IMR-90 (cell line): Measurements from ENCODE around the gene SLTM. TPM values are rescaled to one million over a fixed set of nuclear protein-coding genes. Genes with fewer than 3 reads are reported as not detected.

Source experiments
- ATAC-seq: fragments of 200-7000 bp; cut with Tn5 transposase; 2 replicates; pipeline ENCODE4 v1.9.1; 2020; ENCODE audit warnings: low read depth, mild to moderate bottlenecking, moderate library complexity
- BruUV-seq: library from RNA; stranded (reverse); fragments of 400-500 nt; replicated peaks from 2 replicates; lab custom pipeline; 2021; lab: Mats Ljungman, UMichigan
- CTCF ChIA-PET: fragments of 300-600 bp; formaldehyde crosslinking; extraction: SDS; loops from one replicate; lab custom pipeline; 2021; ENCODE audit warnings: antibody characterized with exemption; lab: Yijun Ruan, JAX
- POLR2A ChIA-PET: fragments of 300-600 bp; sonication (Branson Sonifier 250); formaldehyde crosslinking; loops from one replicate; lab custom pipeline; 2022; ENCODE audit warnings: antibody characterized with exemption; ENCODE audit not compliant: unreplicated experiment; lab: Charles Lee
- DNase-seq: peaks from one replicate; pipeline ENCODE4 v3.0.0; 2013
- H2AFZ ChIP-seq: replicated peaks from 2 replicates; pipeline ENCODE3; 2013; ENCODE audit warnings: low read length, mild to moderate bottlenecking; ENCODE audit not compliant: poor library complexity
- H2AK5ac ChIP-seq: 2 replicates; pipeline ENCODE4 v1.6.1; 2013; ENCODE audit warnings: low read depth, low read length, inconsistent platforms
- H2AK9ac ChIP-seq: replicated peaks from 2 replicates; pipeline ENCODE3; 2013; ENCODE audit warnings: mild to moderate bottlenecking, low read depth, low read length, moderate library complexity; ENCODE audit not compliant: poor library complexity
- H2BK120ac ChIP-seq: 2 replicates; pipeline ENCODE4 v1.6.1; 2013; ENCODE audit warnings: low read depth, low read length, inconsistent platforms
- H2BK15ac ChIP-seq: 3 replicates; pipeline ENCODE4 v1.6.1; 2013; ENCODE audit warnings: low read depth, low read length, inconsistent platforms
- H2BK20ac ChIP-seq: 2 replicates; pipeline ENCODE4 v1.6.1; 2013; ENCODE audit warnings: low read depth, mild to moderate bottlenecking, inconsistent platforms, low read length, moderate library complexity
- H2BK5ac ChIP-seq: 2 replicates; pipeline ENCODE4 v1.6.1; 2013; ENCODE audit warnings: mild to moderate bottlenecking, low read depth, low read length, inconsistent platforms; ENCODE audit not compliant: poor library complexity, severe bottlenecking
- H3K14ac ChIP-seq: replicated peaks from 2 replicates; pipeline ENCODE4 v1.6.1; 2013; ENCODE audit warnings: low read depth, low read length, inconsistent platforms
- H3K18ac ChIP-seq: 2 replicates; pipeline ENCODE4 v1.6.1; 2013; ENCODE audit warnings: low read depth, low read length, control low read depth
- H3K23ac ChIP-seq: 2 replicates; pipeline ENCODE4 v1.6.1; 2013; ENCODE audit warnings: low read depth, low read length, inconsistent platforms
- H3K27ac ChIP-seq: 2 replicates; pipeline ENCODE4 v1.5.1; 2013; ENCODE audit warnings: mild to moderate bottlenecking, control low read depth, low read length; ENCODE audit not compliant: insufficient read depth
- H3K27me3 ChIP-seq: 2 replicates; pipeline ENCODE4 v1.6.1; 2013; ENCODE audit warnings: low read length; ENCODE audit not compliant: control insufficient read depth, insufficient read depth
- H3K36me3 ChIP-seq: 2 replicates; pipeline ENCODE4 v1.6.1; 2013; ENCODE audit warnings: low read length, mixed read lengths; ENCODE audit not compliant: control insufficient read depth, insufficient read depth
- H3K4ac ChIP-seq: 2 replicates; pipeline ENCODE4 v1.6.1; 2013; ENCODE audit warnings: low read depth, low read length, inconsistent platforms
- H3K4me1 ChIP-seq: 2 replicates; pipeline ENCODE4 v1.6.1; 2013; ENCODE audit warnings: low read length, mixed read lengths; ENCODE audit not compliant: control insufficient read depth, insufficient read depth
- H3K4me2 ChIP-seq: 2 replicates; pipeline ENCODE4 v1.6.1; 2013; ENCODE audit warnings: low read depth, mild to moderate bottlenecking, control low read depth, low read length, moderate library complexity
- H3K4me3 ChIP-seq: 2 replicates; pipeline ENCODE4 v1.5.1; 2013; ENCODE audit warnings: low read depth, mild to moderate bottlenecking, control low read depth, low read length, moderate library complexity; ENCODE audit not compliant: insufficient read depth
- H3K56ac ChIP-seq: 2 replicates; pipeline ENCODE4 v1.6.1; 2013; ENCODE audit warnings: low read length, inconsistent platforms; ENCODE audit not compliant: insufficient read depth; ENCODE audit errors: extremely low read depth
- H3K79me1 ChIP-seq, 2 experiments: 2 replicates each; pipeline ENCODE4 v1.6.1; 2013; ENCODE audit warnings: low read length in 2 of 2, inconsistent platforms in 1 of 2, low read depth in 1 of 2
- H3K9ac ChIP-seq: 2 replicates; pipeline ENCODE4 v1.6.1; 2013; ENCODE audit warnings: low read depth, low read length, control low read depth
- H3K9me1 ChIP-seq: 2 replicates; pipeline ENCODE4 v1.6.1; 2013; ENCODE audit warnings: low read length, inconsistent platforms; ENCODE audit not compliant: insufficient read depth
- H3K9me3 ChIP-seq: 2 replicates; pipeline ENCODE4 v1.6.1; 2013; ENCODE audit warnings: low read length; ENCODE audit not compliant: control insufficient read depth, insufficient read depth
- H4K20me1 ChIP-seq: 2 replicates; pipeline ENCODE4 v1.6.1; 2013; ENCODE audit warnings: low read length, inconsistent platforms; ENCODE audit not compliant: insufficient read depth
- H4K5ac ChIP-seq: 2 replicates; pipeline ENCODE4 v1.6.1; 2013; ENCODE audit warnings: mild to moderate bottlenecking, low read depth, low read length, control low read depth
- H4K8ac ChIP-seq, 2 experiments: 2 replicates each; pipeline ENCODE4 v1.6.1; 2013; ENCODE audit warnings: low read depth in 2 of 2, low read length in 2 of 2, control low read depth in 1 of 2, inconsistent platforms in 1 of 2
- H4K91ac ChIP-seq: 2 replicates; pipeline ENCODE4 v1.6.1; 2013; ENCODE audit warnings: low read depth, low read length, inconsistent platforms; ENCODE audit not compliant: insufficient read depth
- CEBPB ChIP-seq: IDR thresholded peaks from 2 replicates; pipeline ENCODE4 v1.6.1; 2012; ENCODE audit warnings: low read depth, low read length, improper control_type of control experiment
- CHD1 ChIP-seq: IDR thresholded peaks from 2 replicates; pipeline ENCODE4 v1.6.1; 2012; ENCODE audit warnings: low read depth, low read length, improper control_type of control experiment
- USF2 ChIP-seq: fragments of 150-350 bp; IDR thresholded peaks from 2 replicates; pipeline ENCODE4 v1.6.1; 2017; ENCODE audit warnings: mild to moderate bottlenecking, antibody characterized with exemption, low read length, low read depth
- WGBS, 2 experiments: methylation state at CpG; one replicate each; pipeline versions ENCODE4 v1.1.5 to v1.1.7; 2013; ENCODE audit warnings: missing lambda C conversion rate in 2 of 2; ENCODE audit not compliant: insufficient read length in 1 of 2; ENCODE audit errors: extremely low coverage in 2 of 2; 5-methylcytosine and 5-hydroxymethylcytosine counted together
- dilution Hi-C: fragments of 300-500 bp; cut with HindIII; formaldehyde crosslinking; loops from one replicate; pipeline ENCODE4 v1.14.3; 2018; ENCODE audit warnings: low sequenced_read_pairs; ENCODE audit not compliant: unreplicated experiment
- in situ Hi-C: fragments of 300-500 bp; cut with MboI; formaldehyde crosslinking; loops from 3 replicates; pipeline ENCODE4 v1.14.3; 2019; ENCODE audit warnings: low sequenced_read_pairs, inconsistent platforms, mixed read lengths
- intact Hi-C: fragments of 100-400 bp; cut with micrococcal nuclease; formaldehyde crosslinking; loops from 2 replicates; pipeline ENCODE4 v1.10.0; 2022
- polyA plus RNA-seq, 3 experiments: library from polyadenylated mRNA; depleted of rRNA; stranded (reverse); fragments of >200 nt; gene quantifications; 2 replicates each; pipeline ENCODE4 v1.2.3, GENCODE V29; 2012; ENCODE audit warnings: low replicate concordance in 1 of 3
- total RNA-seq: library from RNA; depleted of rRNA; stranded (reverse); fragments of >200 nt; gene quantifications from 2 replicates; pipeline ENCODE4 v1.2.3, GENCODE V29; 2012
- TF ChIP-seq, protein P1 (sequence below): conservative IDR thresholded peaks from 2 replicates; pipeline ENCODE4 v1.5.1; 2012; ENCODE audit warnings: mild to moderate bottlenecking, low read depth, low read length, improper control_type of control experiment
- TF ChIP-seq, protein P2 (sequence below): fragments of 150-350 bp; IDR thresholded peaks from 2 replicates; pipeline ENCODE4 v1.6.1; 2016; ENCODE audit warnings: low read depth, mild to moderate bottlenecking, low read length, moderate library complexity, borderline replicate concordance

The SLTM gene
- total and polyA plus RNA-seq, 2 of the 4 experiments (the other 2 are of a cell fraction), result 36.0 to 57.6 TPM

DNA sequence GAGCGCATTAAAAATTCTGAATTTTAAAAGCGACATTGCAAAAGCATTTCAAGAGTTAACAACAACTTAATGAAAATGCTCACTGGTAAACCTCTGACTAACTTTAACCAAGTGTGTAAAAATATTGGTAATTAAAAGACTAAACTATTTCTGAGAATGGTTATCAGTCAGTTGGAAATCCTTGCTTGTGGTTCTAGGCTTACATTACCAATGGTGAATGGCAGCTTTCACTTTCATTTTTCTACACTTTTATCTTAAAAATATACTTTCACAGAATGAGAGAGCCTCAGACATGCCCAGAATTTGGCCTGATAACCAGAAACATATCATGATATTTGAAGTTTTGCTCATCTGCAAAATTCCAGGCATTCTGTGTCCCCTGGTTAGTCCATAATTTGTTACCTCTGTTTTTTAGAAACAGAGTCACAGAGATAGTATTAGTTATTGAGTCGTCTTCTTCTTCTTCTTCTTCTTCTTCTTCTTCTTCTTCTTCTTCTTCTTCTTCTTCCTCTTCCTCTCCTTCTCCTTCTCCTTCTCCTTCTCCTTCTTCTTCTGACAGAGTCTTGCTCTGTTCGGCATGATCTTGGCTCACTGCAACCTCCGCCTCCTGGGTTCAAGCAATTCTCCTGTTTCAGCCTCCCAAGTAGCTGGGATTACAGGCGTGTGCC, 48.5 kb upstream of the SLTM start:
- Histone ChIP-seq H3K14ac (peak overlapping the region; percentile 29; the same call in 1 of the 2 replicates), H3K23ac (no peak overlapping the region), H4K20me1 (no peaks in the 10 kb centered on the region), H3K4me3 (no peak overlapping the region), H3K27ac (no peak overlapping the region), H3K4me2 (peak overlapping the region; percentile 65; the same call in 1 of the 2 replicates), H2AK5ac (no peak overlapping the region), H3K9me1 (no peaks in the 10 kb centered on the region), H3K9me3 (no peaks in the 10 kb centered on the region), H4K8ac (peak overlapping the region in 1 of 2 experiments; percentile 62; a peak in 2 of 4 replicates), H3K18ac (no peak overlapping the region), H2AFZ (no peak overlapping the region), H3K79me1 (no peaks in the 10 kb centered on the region), H2AK9ac (no peak overlapping the region), H3K56ac (no peak overlapping the region), H3K4me1 (no peaks in the 10 kb centered on the region), H2BK120ac (no peak overlapping the region), H2BK5ac (no peak overlapping the region), H3K4ac (no peak overlapping the region), H4K5ac (no peak overlapping the region), H3K9ac (no peak overlapping the region), H2BK15ac (no peak overlapping the region), H4K91ac (no peak overlapping the region), H3K36me3 (no peaks in the 10 kb centered on the region), H3K27me3 (no peaks in the 10 kb centered on the region), H2BK20ac (no peak overlapping the region)
- no CpG with 5 or more reads among the region's 6 CpGs for WGBS, 2 experiments
- dilution Hi-C loops (no loop called here), intact Hi-C loops (loop anchor here (10.0 kb wide), 1 partner anchor 393 kb away; the partner anchor contains the start of gene MYO1E), in situ Hi-C loops (no loop called here)
- ChIA-PET POLR2A (no interaction called here), CTCF (interaction anchor here (0.6 to 0.7 kb wide), 3 partner anchors 92 to 528 kb away, joined by 3 to 5 read pairs (median 3); no protein-coding TSS in a partner anchor)
- DNase-seq (no peak), ATAC-seq (no peak)
- TF ChIP-seq CEBPB (no peak), USF2 (no peak), CHD1 (no peak)
- TF ChIP-seq, protein P1, sequence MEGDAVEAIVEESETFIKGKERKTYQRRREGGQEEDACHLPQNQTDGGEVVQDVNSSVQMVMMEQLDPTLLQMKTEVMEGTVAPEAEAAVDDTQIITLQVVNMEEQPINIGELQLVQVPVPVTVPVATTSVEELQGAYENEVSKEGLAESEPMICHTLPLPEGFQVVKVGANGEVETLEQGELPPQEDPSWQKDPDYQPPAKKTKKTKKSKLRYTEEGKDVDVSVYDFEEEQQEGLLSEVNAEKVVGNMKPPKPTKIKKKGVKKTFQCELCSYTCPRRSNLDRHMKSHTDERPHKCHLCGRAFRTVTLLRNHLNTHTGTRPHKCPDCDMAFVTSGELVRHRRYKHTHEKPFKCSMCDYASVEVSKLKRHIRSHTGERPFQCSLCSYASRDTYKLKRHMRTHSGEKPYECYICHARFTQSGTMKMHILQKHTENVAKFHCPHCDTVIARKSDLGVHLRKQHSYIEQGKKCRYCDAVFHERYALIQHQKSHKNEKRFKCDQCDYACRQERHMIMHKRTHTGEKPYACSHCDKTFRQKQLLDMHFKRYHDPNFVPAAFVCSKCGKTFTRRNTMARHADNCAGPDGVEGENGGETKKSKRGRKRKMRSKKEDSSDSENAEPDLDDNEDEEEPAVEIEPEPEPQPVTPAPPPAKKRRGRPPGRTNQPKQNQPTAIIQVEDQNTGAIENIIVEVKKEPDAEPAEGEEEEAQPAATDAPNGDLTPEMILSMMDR, result no peak
- TF ChIP-seq, protein P2, sequence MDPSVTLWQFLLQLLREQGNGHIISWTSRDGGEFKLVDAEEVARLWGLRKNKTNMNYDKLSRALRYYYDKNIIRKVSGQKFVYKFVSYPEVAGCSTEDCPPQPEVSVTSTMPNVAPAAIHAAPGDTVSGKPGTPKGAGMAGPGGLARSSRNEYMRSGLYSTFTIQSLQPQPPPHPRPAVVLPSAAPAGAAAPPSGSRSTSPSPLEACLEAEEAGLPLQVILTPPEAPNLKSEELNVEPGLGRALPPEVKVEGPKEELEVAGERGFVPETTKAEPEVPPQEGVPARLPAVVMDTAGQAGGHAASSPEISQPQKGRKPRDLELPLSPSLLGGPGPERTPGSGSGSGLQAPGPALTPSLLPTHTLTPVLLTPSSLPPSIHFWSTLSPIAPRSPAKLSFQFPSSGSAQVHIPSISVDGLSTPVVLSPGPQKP, result no peak
- BruUV-seq, result no TSS peak
